Upper lobe of left lung (tissue), 4 donors: Measurements from ENCODE around the gene LRP4.

ENCODE experiments used
- CTCF ChIP-seq, 6 experiments: fragments of 450-650 bp in 4 of 6; fragments of 200-600 bp in 2 of 6; sonication (generic) in 2 of 6; IDR thresholded peaks; one replicate each; pipeline ENCODE4 v1.5.1; 2016 to 2019; ENCODE audit warnings: antibody characterized with exemption in 6 of 6
- POLR2A ChIP-seq, 4 donors: fragments of 450-650 bp; IDR thresholded peaks; one replicate each; pipeline ENCODE4 v1.5.1; 2016 to 2017; ENCODE audit warnings: antibody characterized with exemption in 4 of 4, mild to moderate bottlenecking in 2 of 4
- POLR2AphosphoS5 ChIP-seq, 2 donors: sonication (generic); formaldehyde crosslinking; IDR thresholded peaks; one replicate each; pipeline ENCODE4 v1.5.1; 2017; ENCODE audit warnings: antibody characterized with exemption in 2 of 2

GRCh38 chr11:46907606-46908005, 10.7 kb downstream of the LRP4 start:
- no peak for TF ChIP-seq CTCF (IDR thresholded peaks at IDR 0.05)
- no peak for TF ChIP-seq POLR2A (IDR thresholded peaks at IDR 0.05)
- TF ChIP-seq POLR2AphosphoS5 (IDR thresholded peaks at IDR 0.05), result no peak
